Spleen (tissue), 7 donors: ENCODE results near the gene ACOX3.

Experiments used
- POLR2A ChIP-seq, 3 donors: fragments of 450-650 bp; IDR thresholded peaks; one replicate each; pipeline ENCODE4 v1.5.1; 2017; ENCODE audit warnings: antibody characterized with exemption in 3 of 3, mild to moderate bottlenecking in 1 of 3
- POLR2AphosphoS5 ChIP-seq, 3 donors: sonication (generic); formaldehyde crosslinking; IDR thresholded peaks; one replicate each; pipeline ENCODE4 v1.5.1; 2017; ENCODE audit warnings: antibody characterized with exemption in 3 of 3
- TF ChIP-seq, protein P1 (sequence below), 11 experiments: fragments of 200-600 bp in 7 of 11; fragments of 450-650 bp in 4 of 11; sonication (generic) in 4 of 11; IDR thresholded peaks in 8 of 11; conservative IDR thresholded peaks in 3 of 11; 1 replicate in 7 of 11; 2 replicates in 4 of 11; pipeline versions ENCODE4 v1.4.0 to v1.8.0; 2016 to 2021; ENCODE audit warnings: antibody characterized with exemption in 11 of 11, inconsistent platforms in 4 of 11, mild to moderate bottlenecking in 1 of 11
- donor health status: DM: no; HTN: no; CAD: no; lungs with moderate emphysema.
- donor health status: DM: no; HTN: no; CAD: no.
- donor health status: DM: no; HTN: no; CAD: no.

DNA sequence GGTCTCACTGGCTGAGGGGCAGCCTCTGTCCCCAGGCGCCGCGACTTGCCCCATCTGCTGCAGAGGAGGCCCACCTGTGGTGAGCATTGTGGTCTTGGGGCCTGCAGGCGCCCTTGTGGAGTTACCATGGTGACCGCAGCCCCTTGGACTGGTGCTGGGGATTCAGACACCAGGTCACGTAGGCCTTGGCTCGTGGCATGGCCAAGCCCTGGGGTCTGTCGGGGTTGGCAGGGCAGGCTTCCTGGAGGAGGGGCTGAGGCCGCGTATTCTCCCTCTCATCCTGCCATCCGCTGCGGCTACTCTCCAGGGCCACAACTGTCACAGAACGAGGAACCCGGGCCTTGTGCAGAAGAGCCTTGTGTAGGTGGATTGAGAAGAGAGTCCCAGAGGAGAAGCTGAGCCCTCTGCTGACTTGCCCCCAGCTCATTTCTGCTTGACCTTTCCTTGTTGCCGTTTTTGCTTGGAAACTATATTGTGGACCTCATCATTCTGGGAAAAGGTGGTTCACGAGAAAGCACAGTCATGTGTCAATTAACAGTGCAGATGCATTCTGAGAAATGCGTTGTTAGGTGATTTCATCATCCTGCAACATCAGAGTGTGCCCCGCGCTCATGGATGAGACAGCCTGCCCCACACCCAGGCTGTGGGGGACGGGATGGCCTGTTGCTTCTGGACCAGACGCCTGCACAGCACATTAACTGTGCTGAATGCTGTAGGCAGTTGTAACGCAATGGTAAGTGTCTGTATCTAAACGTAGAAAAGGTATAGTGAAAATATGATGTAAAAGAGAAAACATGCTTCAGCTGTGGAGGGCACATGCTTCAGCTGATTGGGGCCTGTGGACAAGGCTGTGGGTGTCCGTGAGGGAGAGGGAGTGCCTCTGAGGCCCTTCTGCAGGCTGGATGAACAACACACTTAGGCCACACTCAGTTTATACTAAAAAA lies 38.5 kb upstream of the ACOX3 start:
- TF ChIP-seq, protein P1, sequence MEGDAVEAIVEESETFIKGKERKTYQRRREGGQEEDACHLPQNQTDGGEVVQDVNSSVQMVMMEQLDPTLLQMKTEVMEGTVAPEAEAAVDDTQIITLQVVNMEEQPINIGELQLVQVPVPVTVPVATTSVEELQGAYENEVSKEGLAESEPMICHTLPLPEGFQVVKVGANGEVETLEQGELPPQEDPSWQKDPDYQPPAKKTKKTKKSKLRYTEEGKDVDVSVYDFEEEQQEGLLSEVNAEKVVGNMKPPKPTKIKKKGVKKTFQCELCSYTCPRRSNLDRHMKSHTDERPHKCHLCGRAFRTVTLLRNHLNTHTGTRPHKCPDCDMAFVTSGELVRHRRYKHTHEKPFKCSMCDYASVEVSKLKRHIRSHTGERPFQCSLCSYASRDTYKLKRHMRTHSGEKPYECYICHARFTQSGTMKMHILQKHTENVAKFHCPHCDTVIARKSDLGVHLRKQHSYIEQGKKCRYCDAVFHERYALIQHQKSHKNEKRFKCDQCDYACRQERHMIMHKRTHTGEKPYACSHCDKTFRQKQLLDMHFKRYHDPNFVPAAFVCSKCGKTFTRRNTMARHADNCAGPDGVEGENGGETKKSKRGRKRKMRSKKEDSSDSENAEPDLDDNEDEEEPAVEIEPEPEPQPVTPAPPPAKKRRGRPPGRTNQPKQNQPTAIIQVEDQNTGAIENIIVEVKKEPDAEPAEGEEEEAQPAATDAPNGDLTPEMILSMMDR (IDR thresholded peaks at IDR 0.05 in 8 of 11, conservative IDR thresholded peaks at IDR 0.05 in 3 of 11), result no peak
- no peak for TF ChIP-seq POLR2A (IDR thresholded peaks at IDR 0.05)
- TF ChIP-seq POLR2AphosphoS5 (IDR thresholded peaks at IDR 0.05), result no peak
